PC-3 (cell line): Measurements from ENCODE around the gene ARID5B. TPM values are rescaled to one million over a fixed set of nuclear protein-coding genes. Genes with fewer than 3 reads are reported as not detected.
"Not testable (repeated sequence)": the region's sequence is repeated elsewhere in the genome, so short reads cannot be mapped to it uniquely, and the experiment has no call there.

ENCODE experiments used
- ATAC-seq: fragments of 200-7000 bp; cut with Tn5 transposase; 2 replicates; pipeline ENCODE4 v1.9.1; 2020; ENCODE audit warnings: mild to moderate bottlenecking, moderate library complexity
- BruUV-seq: library from RNA; stranded (reverse); fragments of 400-500 nt; replicated peaks from 2 replicates; lab custom pipeline; 2021; lab: Mats Ljungman, UMichigan
- CTCF ChIA-PET: fragments of 300-600 bp; sonication (Branson Sonifier 250); formaldehyde crosslinking; loops from one replicate; lab custom pipeline; 2022; ENCODE audit warnings: antibody characterized with exemption; lab: Charles Lee
- POLR2A ChIA-PET: fragments of 300-600 bp; sonication (Branson Sonifier 250); formaldehyde crosslinking; loops from one replicate; lab custom pipeline; 2022; ENCODE audit warnings: antibody characterized with exemption; ENCODE audit not compliant: unreplicated experiment; lab: Charles Lee
- DNase-seq: peaks from one replicate; pipeline ENCODE4 v3.0.0-alpha.2; 2015
- H2AFZ ChIP-seq: fragments of 300-600 bp; sonication (generic); 2 replicates; pipeline ENCODE4 v1.6.0; 2016; ENCODE audit warnings: antibody characterized with exemption, low read length
- H3F3A ChIP-seq: fragments of 300-600 bp; sonication (generic); one replicate; pipeline ENCODE4 v1.6.0; 2017; ENCODE audit warnings: antibody characterized with exemption, low read length, control low read depth, mild to moderate bottlenecking; ENCODE audit not compliant: unreplicated experiment
- H3K27ac ChIP-seq: fragments of 300-600 bp; sonication (generic); 2 replicates; pipeline ENCODE4 v1.5.1; 2016; ENCODE audit warnings: mild to moderate bottlenecking, low read length
- H3K27me3 ChIP-seq: fragments of 300-600 bp; sonication (generic); 2 replicates; pipeline ENCODE4 v1.6.1; 2016; ENCODE audit warnings: low read length, mixed read lengths
- H3K36me3 ChIP-seq: fragments of 300-600 bp; sonication (generic); 2 replicates; pipeline ENCODE4 v1.6.1; 2016; ENCODE audit warnings: low read depth, mixed run types, low read length, mixed read lengths
- H3K4me1 ChIP-seq: fragments of 300-600 bp; sonication (generic); 2 replicates; pipeline ENCODE4 v1.5.1; 2016; ENCODE audit warnings: low read length; ENCODE audit not compliant: insufficient read depth
- H3K4me2 ChIP-seq: fragments of 300-600 bp; sonication (generic); 2 replicates; pipeline ENCODE4 v1.6.0; 2016; ENCODE audit warnings: low read length
- H3K4me3 ChIP-seq: fragments of 300-600 bp; sonication (generic); 2 replicates; pipeline ENCODE4 v1.5.1; 2016; ENCODE audit warnings: mild to moderate bottlenecking, low read length, mixed read lengths
- H3K79me2 ChIP-seq: fragments of 300-600 bp; sonication (generic); 2 replicates; pipeline ENCODE4 v1.6.1; 2017; ENCODE audit warnings: low read length, mixed read lengths
- H3K9ac ChIP-seq: fragments of 300-600 bp; sonication (generic); 2 replicates; pipeline ENCODE4 v1.6.0; 2016; ENCODE audit warnings: mild to moderate bottlenecking, low read length
- H3K9me2 ChIP-seq: fragments of 300-600 bp; sonication (generic); replicated peaks from 2 replicates; pipeline ENCODE4 v1.6.1; 2016; ENCODE audit warnings: mixed run types, low read length, mixed read lengths
- H3K9me3 ChIP-seq: fragments of 300-600 bp; sonication (generic); 2 replicates; pipeline ENCODE4 v1.6.1; 2016; ENCODE audit warnings: low read length, mixed read lengths
- H4K20me1 ChIP-seq: fragments of 300-600 bp; sonication (generic); 2 replicates; pipeline ENCODE4 v1.6.1; 2016; ENCODE audit warnings: low read length, mixed read lengths
- CTCF ChIP-seq: fragments of 300-600 bp; sonication (generic); conservative IDR thresholded peaks from 2 replicates; pipeline ENCODE4 v1.5.1; 2017; ENCODE audit warnings: antibody characterized with exemption, low read depth, mild to moderate bottlenecking, low read length
- EZH2 ChIP-seq: fragments of 300-600 bp; sonication (generic); IDR thresholded peaks from one replicate; pipeline ENCODE4 v1.6.1; 2017; ENCODE audit warnings: antibody characterized with exemption, mild to moderate bottlenecking, low read length; ENCODE audit not compliant: unreplicated experiment
- EZH2phosphoT487 ChIP-seq: fragments of 300-600 bp; sonication (generic); IDR thresholded peaks from 2 replicates; pipeline ENCODE4 v1.6.1; 2018; ENCODE audit warnings: mild to moderate bottlenecking, antibody characterized with exemption, low read length, borderline replicate concordance
- intact Hi-C: fragments of 100-400 bp; cut with micrococcal nuclease; formaldehyde crosslinking; loops from 2 replicates; pipeline ENCODE4 v1.9.0; 2023
- total RNA-seq: library from RNA; depleted of rRNA; stranded (reverse); fragments of >200 nt; gene quantifications from 2 replicates; pipeline ENCODE4 v1.2.3, GENCODE V29; 2014

ARID5B gene
- total RNA-seq, 1 experiment from 2014 or later = 26.4 TPM

- Histone ChIP-seq H4K20me1 (no peaks in the 10 kb centered on the region), H3K4me2 (no peak overlapping the region), H3K27me3 (no peaks in the 10 kb centered on the region), H3K79me2 (no peaks in the 10 kb centered on the region), H3F3A (no peaks in the 10 kb centered on the region), H3K4me1 (0 out of 2 replicates have a peak, but pooled peaks cover 6% of the 10 kb centered on the region), H3K9ac (no peak overlapping the region), H3K27ac (no peak overlapping the region), H3K4me3 (no peak overlapping the region), H3K9me2 (no peaks in the 10 kb centered on the region), H3K36me3 (no peaks in the 10 kb centered on the region), H2AFZ (no peak overlapping the region), H3K9me3 (no peaks in the 10 kb centered on the region)
- intact Hi-C loops = no loop called here
- ATAC-seq = no peak
- ChIA-PET POLR2A (no interaction called here), CTCF (no interaction called here)
- TF ChIP-seq EZH2 (no peak), CTCF (no peak), EZH2phosphoT487 (no peak)
- no TSS peak for BruUV-seq
- no peak for DNase-seq
Observed at GRCh38 chr10:61860964-61861758, 40.3 kb upstream of the ARID5B start.

GRCh38 chr10:61863981-61864380 is 37.5 kb upstream of the ARID5B start:
- Histone ChIP-seq H3K9ac (no peak overlapping the region), H3K9me2 (peaks cover 6% of the 10 kb centered on the region), H3K36me3 (no peaks in the 10 kb centered on the region), H3K27ac (no peak overlapping the region), H3K27me3 (no peaks in the 10 kb centered on the region), H2AFZ (peak overlapping the region; percentile 6; the same call in 1 of the 2 replicates), H3K4me2 (no peak overlapping the region), H3K79me2 (no peaks in the 10 kb centered on the region), H4K20me1 (no peaks in the 10 kb centered on the region), H3K9me3 (no peaks in the 10 kb centered on the region), H3F3A (no peaks in the 10 kb centered on the region), H3K4me1 (0 out of 2 replicates have a peak, but pooled peaks cover 6% of the 10 kb centered on the region), H3K4me3 (no peak overlapping the region)
- DNase-seq (no peak), ATAC-seq (no peak)
- ChIA-PET CTCF (no interaction called here), POLR2A (no interaction called here)
- BruUV-seq = no TSS peak
- intact Hi-C loops = no loop called here
- TF ChIP-seq EZH2 (no peak), EZH2phosphoT487 (no peak), CTCF (no peak)

GRCh38 chr10:61866700-61867368 is 34.7 kb upstream of the ARID5B start:
- H3F3A ChIP-seq = peaks cover 6% of the 10 kb centered on the region
- H3K27me3 ChIP-seq = no peaks in the 10 kb centered on the region
- no peak overlapping the region for H2AFZ ChIP-seq
- no peak for ATAC-seq
- CTCF ChIA-PET = no interaction called here
- H3K9ac ChIP-seq = no peak overlapping the region
- POLR2A ChIA-PET = no interaction called here
- peaks cover 16% of the 10 kb centered on the region for H3K4me1 ChIP-seq
- peaks cover 6% of the 10 kb centered on the region for H3K9me2 ChIP-seq
- H3K27ac ChIP-seq = no peak overlapping the region
- no peak for DNase-seq
- no peaks in the 10 kb centered on the region for H3K79me2 ChIP-seq
- no peaks in the 10 kb centered on the region for H4K20me1 ChIP-seq
- TF ChIP-seq EZH2 (no peak), CTCF (no peak), EZH2phosphoT487 (no peak)
- no TSS peak for BruUV-seq
- no peak overlapping the region for H3K4me3 ChIP-seq
- no peaks in the 10 kb centered on the region for H3K36me3 ChIP-seq
- H3K4me2 ChIP-seq = no peak overlapping the region
- intact Hi-C loops = no loop called here
- no peaks in the 10 kb centered on the region for H3K9me3 ChIP-seq

GRCh38 chr10:61867374-61867773 is 34.1 kb upstream of the ARID5B start:
- POLR2A ChIA-PET, ATAC-seq, intact Hi-C loops, H3K9ac ChIP-seq, H4K20me1 ChIP-seq, BruUV-seq, H3K79me2 ChIP-seq, H3K27ac ChIP-seq, H3K36me3 ChIP-seq, H3K27me3 ChIP-seq, H2AFZ ChIP-seq, DNase-seq, H3F3A ChIP-seq, H3K4me2 ChIP-seq, H3K9me3 ChIP-seq, H3K9me2 ChIP-seq, H3K4me3 ChIP-seq, CTCF ChIA-PET: not testable (repeated sequence)
- peaks cover 16% of the 10 kb centered on the region for H3K4me1 ChIP-seq
